Activated T-cell treated with anti-CD3 and anti-CD28 coated beads for 24 hours (primary cell): ENCODE data around the gene PCDH18.
"Not testable (repeated sequence)": the region's sequence is repeated elsewhere in the genome, so short reads cannot be mapped to it uniquely, and the experiment has no call there.

Experiments
- DNase-seq: peaks from one replicate; pipeline ENCODE4 v3.0.0-alpha.2; 2020; ENCODE audit warnings: low read depth

The PCDH18 gene, protein sequence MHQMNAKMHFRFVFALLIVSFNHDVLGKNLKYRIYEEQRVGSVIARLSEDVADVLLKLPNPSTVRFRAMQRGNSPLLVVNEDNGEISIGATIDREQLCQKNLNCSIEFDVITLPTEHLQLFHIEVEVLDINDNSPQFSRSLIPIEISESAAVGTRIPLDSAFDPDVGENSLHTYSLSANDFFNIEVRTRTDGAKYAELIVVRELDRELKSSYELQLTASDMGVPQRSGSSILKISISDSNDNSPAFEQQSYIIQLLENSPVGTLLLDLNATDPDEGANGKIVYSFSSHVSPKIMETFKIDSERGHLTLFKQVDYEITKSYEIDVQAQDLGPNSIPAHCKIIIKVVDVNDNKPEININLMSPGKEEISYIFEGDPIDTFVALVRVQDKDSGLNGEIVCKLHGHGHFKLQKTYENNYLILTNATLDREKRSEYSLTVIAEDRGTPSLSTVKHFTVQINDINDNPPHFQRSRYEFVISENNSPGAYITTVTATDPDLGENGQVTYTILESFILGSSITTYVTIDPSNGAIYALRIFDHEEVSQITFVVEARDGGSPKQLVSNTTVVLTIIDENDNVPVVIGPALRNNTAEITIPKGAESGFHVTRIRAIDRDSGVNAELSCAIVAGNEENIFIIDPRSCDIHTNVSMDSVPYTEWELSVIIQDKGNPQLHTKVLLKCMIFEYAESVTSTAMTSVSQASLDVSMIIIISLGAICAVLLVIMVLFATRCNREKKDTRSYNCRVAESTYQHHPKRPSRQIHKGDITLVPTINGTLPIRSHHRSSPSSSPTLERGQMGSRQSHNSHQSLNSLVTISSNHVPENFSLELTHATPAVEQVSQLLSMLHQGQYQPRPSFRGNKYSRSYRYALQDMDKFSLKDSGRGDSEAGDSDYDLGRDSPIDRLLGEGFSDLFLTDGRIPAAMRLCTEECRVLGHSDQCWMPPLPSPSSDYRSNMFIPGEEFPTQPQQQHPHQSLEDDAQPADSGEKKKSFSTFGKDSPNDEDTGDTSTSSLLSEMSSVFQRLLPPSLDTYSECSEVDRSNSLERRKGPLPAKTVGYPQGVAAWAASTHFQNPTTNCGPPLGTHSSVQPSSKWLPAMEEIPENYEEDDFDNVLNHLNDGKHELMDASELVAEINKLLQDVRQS

DNA sequence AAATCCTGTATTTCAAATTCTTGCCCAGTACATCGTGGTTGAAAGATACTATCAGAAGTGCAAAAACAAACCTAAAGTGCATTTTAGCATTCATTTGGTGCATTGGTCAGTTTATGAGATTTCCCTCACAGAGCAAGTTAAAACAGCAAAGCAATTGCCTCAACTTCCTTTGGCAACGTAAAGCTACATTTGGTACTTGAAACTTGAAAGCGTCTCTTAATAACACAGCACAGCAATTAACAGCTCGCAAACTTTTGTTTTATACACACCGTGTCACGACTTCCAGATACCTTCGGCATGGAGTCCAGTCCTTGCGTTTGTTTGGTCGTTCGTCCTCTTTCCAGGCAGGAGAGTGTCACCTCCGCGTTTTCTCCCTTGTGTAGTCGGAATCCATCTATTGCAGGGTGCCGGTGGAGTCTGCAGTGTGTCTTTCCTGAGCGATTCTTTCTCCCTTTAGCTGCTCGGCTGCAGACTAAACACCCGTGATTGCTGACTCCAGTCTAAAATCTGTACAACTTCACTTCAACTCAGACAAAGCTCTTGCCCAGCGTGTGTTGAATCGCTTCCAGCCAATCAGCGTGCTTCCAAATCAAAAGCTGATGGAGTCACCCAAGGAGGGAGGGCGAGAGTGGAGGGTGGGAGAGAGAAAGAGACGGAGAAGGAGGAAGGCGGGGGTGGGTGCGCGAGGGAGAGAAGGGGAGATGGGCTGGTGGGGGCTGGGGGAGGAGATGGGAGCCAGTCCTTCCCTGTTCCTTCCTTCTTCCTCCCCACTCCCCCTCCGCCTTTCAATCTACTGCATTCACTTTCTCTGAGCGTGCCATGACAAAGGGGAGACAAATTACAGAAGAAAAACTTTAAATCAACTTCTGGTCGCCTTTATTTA is at the start of gene PCDH18:
PCDH18 (minus strand) TSS at position 509 of the 883 bp plus-strand sequence; CDS start at position 103, 406 bp downstream.
- no peak for DNase-seq

DNA sequence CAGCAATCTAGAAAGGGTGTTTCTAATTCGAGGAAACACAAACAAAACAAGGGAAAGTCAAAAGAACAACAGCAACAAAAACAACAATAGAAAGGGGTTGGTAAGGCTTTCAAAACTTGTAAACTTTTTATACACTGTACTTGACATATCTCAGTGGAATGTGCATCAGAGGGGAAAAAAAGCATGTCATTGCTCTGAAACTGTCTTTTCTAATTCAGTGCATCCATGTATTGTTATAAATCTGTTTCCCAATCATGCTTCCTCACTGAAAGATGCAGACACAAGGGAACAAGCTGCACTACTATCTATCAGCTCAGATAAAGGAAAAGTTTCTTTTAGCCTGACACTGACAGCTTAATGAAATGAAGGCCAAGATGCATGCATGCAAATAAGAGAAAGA is 44.2 kb upstream of the PCDH18 start:
- DNase-seq: no peak

DNA sequence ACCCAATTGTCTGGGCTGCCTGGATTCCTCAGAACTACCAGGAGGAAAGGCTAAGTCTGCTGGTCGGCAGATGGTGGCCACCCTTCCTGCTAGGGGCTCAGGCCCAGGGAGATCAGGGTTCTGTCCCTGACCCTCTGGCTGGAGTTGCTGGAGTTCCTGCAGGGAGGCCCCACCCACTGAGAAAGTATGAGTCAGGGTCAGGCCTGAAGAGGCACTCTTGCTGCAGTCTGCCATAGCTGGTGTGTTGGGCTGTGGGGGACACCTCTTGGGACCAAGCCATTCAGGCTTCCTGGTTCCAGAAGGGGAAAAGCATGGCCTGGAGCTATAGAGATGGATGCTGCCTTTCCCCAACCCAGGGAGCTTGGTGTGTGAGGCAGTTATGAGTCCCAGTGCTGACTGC is 40.4 kb upstream of the PCDH18 start:
- DNase-seq: no peak

DNA sequence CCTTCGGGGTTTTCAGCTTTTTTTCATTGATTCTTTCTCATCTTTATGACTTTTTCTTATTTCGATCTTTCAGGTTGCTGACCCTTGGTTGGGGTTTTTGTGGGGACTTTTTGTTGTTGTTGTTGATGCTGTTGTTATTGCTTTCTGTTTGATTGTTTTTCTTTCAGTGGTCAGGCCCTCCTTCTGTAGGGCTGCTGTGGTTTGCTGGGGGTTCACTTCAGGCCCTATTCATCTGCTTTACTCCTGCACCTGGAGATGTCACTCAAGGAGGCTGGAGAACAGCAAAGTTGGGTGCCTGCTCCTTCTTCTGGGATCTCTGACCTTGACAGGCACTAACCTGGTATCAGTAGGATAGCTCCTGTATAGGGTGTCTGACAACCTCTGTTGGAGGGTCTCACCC is 39.9 kb upstream of the PCDH18 start:
- DNase-seq: no peak

DNA sequence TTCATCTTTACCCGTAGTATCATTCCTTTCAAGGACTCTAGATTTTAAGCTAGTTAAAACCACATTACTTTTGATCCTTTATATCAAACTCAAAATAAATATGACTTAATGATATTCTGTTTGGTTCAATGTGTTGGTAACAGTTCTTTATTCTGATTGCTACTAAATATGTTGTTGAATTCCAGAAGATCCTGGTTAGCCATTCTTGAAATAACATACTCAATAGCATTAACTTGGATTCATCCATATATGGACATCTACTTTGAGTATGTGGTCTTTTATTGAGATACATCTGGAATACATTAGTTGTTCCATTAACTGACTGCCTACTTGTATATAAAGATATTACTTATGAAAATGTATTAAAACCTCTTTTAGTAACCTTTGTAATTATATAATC is 27.5 kb upstream of the PCDH18 start:
- DNase-seq: no peak

DNA sequence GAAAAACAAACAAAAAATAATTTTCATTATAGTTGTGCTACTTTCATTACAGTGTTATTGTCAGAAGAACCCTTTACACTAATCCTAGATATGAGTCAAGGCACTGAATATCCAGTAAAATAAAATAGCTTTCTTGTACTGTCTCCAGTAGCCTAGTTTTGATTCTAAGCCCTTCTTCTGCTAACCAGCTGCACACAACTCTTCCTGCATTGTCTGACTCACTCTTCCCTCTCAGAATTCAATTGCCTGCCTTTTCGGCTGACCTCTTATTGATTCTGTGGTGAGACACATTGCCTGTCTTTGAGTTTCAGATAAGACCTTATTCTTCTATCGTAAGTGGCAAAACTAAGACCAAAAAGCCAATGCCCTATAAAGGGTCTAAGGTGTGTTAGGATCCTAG is 26.7 kb upstream of the PCDH18 start:
- no peak for DNase-seq

DNA sequence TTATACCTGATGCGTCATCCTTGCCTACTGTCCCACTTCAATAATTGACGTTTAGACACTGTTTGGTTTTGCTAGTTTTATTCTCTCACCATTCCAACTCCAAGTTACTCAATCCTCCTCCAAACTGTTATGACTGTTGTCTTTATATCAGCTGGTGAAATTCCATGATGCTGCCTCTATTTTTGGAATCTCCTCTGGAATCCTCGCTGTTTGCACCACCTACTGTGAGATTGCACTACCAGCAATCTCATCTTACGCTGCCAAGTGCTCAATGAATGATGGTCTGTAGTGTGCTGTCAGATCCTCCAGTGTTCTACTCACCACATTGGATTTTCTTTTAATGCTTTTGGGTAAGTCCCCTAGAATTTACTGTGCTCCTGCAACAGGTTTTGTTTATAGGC is 13.2 kb upstream of the PCDH18 start:
- DNase-seq: no peak

DNA sequence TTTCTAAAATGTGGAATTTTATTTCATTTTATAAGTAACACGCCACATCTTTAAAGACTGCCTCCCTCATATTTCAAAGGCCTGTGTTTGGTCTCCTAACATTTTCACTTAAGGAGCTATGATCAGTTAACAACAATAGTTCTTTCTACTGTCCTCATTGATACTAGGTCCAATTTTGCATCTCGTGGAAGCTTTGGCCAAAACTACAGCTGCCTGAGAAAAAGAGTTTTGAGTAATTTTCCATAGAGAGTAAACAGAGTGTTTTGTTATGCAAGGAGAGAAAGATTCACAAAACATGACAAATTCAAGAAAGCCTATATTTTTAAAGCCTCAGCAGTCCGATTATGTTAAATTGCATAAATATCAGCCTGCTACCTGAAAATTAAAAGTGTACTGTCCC is 11.4 kb upstream of the PCDH18 start:
- no peak for DNase-seq

DNA sequence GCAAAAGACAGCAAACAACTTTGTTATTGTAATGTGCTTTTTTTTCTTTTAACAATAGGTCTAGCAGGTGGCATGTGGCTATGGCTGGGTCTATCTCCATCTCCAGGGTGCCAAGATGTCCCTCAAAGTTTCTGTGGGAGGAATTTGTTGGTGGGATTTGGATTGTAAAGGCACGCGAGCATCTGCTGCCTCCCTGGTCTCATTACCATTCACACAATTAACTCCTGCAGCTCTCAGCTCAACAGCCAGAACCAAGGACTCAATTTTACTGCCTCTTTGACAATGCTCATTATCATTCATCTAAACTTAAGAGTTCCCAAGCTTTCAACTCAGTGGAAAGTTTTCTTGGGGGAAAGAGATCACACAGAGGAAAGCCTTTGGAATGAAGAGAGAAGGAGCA is 10.9 kb upstream of the PCDH18 start:
- DNase-seq: no peak

DNA sequence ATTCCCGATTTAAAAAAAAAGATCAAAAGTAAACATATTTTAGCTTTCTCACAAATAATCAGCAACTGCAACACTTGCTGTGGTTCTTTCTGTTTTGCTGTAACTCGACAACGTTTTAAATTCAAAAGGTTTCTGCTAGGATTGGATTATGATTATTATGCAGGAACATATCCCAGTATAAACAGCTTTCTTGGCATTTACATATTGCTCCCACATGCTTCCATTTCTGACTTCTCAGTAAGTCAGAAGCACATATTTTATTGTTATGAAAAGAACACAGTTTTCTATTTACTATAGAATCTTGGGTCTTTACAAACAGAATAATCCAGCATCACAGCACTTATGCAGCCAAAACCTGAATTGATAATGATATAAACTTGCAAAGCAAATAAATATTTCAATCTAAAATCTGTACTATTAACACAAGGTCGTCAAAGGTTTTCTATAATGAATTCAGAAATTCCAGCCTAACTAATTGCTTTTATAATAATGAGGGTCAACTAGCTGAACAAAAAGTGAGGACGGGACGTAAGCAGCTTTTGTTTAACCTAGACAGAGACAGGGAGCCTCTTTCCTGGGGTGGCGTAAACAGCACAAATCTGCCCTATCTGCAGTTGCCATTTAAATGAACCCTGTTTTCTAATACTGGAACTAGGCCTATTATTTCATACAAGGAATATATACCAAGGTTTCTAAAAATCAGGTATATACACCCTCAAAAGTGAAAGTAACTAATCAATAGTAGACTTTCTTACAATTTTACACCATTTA is 9.8 kb upstream of the PCDH18 start:
- DNase-seq: no peak

DNA sequence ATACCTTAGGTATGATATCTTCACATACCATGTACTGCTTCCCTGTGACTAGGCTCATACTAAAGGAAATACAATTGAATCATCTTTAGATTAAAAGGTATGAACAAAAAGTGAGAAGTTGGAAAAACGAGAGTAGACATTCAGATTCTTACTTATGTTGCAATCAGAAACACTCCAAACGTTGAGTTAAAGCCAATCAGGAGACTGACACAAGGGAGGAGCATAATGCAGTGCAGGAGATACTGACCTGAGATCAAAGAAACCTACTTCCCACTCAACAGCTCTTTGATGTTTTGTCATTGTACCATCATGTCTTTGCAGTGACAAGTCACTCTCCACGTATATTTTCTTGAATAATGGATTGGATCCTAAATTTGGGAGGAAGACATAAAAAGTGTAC is 8.9 kb upstream of the PCDH18 start:
- DNase-seq: no peak

DNA sequence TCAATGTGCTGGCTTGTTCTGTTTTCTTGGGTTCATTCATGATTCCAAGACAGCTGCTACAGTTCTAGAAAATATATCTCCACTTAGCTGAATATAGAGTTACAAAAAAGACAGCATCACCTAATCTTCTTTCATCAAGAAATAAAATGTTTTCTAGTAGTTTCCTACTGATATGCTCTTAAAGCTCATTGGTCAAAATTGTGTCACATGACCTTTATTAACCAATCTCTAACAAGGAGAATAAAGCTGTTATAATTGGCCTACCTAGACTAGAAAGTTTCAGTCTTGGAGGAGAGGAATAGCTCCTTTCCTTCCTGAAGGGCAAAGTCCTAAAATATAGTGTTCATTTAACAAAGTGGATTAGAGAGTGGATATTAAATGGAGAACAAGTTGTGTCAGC is 8.1 kb upstream of the PCDH18 start:
- no peak for DNase-seq

DNA sequence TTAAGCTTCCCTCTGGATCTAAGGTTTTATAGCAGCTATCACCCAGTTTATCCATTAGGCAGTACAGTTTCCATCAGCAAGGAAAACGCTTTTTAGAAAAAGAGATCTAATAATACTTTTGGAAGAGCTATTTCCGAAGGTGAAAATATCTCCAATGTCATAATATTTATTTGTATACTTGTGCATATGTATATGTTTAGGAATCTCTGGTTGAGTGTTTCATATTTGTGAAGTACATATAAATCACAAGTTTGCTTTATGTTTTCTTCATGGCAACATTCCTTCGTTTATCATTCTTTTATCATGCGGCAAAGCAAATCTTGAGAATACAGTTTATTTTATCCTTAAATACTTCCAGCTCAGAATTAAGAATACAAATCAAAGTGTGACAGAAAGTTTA is 6.2 kb upstream of the PCDH18 start:
- DNase-seq: no peak

DNA sequence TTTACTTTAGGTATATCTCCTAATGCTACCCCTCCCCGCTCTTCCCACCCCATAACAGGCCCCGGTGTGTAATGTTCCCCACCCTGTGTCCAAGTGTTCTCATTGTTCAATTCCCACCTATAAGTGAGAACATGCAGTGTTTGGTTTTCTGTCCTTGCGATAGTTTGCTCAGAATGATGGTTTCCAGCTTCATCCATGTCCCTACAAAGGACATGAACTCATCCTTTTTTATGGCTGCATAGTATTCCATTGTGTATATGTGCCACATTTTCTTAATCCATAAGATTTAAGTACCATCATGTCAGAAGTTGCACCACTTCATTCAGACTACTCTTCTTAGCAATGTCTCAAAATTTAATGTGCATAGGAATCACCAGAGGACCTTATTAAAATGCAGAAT is 5.5 kb upstream of the PCDH18 start:
- DNase-seq: not testable (repeated sequence)

DNA sequence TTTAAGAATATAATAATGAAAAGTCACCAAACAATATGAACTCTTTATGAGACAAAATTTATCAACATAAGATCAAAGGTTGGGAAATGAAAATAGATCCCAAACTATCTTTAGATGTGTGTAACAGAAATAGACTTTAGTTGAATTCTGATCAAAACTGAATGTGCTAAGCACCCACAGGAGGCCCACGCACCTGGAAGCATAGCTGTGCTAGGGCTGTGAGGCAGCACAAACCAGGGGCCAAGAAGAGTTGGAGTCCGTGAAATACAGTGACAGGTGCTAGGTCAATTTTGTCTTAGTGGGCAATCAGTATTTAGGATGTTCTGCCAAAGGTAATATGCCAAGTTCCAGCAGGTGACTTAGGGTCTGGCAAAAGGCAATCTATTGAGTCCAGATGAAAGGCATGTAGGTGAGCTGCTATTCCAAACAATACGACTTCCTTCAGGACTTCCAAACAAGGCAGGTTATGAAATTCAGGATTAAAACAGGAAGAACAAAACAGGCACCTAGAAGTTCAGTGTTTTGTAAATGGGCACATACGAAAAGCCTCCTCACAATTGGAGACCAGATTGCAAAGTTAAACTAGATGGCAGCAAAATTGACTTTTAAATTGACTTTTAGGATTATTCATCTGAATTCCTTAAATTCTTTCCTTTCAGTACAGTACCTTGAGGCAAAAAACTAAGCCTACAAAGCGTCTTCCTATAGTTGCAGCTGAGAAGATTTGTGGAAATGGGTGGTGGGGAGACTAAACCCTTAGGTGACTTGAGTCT is 4.7 kb upstream of the PCDH18 start:
- no peak for DNase-seq

DNA sequence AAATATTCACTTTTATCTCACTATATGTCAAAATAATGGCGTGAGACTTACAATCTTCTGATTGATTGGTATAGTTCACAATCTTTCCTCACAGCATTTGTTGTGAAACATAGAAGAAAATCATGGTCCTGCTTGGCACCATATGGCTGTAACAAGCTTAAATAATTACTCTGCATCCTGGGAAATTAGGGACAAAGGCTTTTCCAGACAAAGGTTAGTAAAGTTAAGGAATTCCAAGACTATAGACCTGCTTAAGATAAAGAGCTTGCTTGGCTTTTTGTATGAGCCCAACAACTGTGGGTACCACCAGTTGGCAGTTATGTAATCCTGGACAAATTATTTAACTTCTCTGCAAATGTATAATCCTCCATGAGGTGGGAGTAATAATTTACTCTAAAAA is 3.4 kb upstream of the PCDH18 start:
- no peak for DNase-seq

DNA sequence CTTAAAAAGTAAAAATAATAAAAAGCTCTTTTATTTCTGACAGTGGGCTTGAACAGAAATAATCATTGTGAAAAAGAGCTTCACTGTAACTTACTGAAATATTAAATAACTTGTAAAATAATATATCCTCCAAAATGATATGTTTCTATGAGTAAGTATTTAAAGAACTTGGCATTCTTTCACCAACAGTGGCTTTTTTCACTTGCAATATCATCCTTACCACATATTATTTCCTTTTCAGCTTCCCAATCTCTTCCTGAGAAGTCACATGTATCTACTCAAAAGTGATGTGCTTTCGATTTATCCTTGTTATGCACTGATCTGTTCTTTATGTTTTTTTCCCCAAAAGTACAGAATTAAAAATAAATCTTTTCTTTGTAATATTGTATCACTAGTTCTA is 2.2 kb upstream of the PCDH18 start:
- DNase-seq: no peak

DNA sequence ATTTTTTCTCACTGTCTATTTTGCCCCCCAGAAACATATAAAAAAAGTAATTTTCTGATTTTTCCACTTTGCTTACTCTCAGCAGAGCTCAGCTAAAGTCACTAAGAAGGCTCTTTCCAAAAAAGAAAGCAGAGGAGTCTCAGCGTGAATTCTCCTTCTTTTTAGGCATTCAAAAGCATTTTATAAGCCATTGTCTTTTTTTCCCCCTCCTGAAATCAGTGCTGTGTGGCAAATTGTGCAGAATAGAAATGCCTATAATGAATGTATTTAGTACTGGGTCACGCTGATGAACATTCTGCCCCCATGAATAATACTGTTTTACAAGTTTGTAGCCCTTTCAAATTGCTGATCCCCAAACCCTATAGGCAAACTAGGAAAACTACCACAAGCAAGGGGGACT is 1.6 kb upstream of the PCDH18 start:
- no peak for DNase-seq

DNA sequence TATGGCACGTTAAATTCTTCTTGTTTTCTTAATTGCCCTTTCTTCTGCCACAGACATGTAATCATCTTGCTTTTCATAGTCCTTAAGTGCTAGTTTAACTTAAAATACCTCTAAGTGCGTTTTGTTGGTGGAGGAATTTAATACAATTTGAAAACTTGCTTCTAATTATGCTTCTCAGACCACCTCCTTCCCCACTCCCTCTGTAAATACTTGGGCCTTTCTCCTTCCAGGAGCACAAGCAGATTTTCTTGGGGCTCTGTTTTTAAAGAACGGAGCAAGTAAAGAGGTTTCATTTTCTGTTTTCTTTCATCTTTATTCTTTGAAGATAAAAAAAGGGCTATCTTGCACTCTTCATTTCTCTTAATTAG is 559 bp upstream of the PCDH18 start:
- DNase-seq: no peak
